Ectodermal cell (in vitro differentiated cells): ENCODE results near the gene RNF144B.
"Not testable (repeated sequence)": the region's sequence is repeated elsewhere in the genome, so short reads cannot be mapped to it uniquely, and the experiment has no call there.

ENCODE experiments used
- H3K27ac ChIP-seq: 2 replicates; pipeline ENCODE4 v1.7.0; 2013; ENCODE audit warnings: mild to moderate bottlenecking, low read depth, low read length; ENCODE audit not compliant: insufficient read depth, poor library complexity, severe bottlenecking
- H3K27me3 ChIP-seq: 2 replicates; pipeline ENCODE4 v1.7.0; 2013; ENCODE audit warnings: mild to moderate bottlenecking, low read length; ENCODE audit not compliant: insufficient read depth, control insufficient read depth, poor library complexity, severe bottlenecking
- H3K36me3 ChIP-seq: one replicate; pipeline ENCODE4 v1.7.0; 2013; ENCODE audit warnings: low read length; ENCODE audit not compliant: control insufficient read depth, insufficient read depth
- H3K4me1 ChIP-seq: one replicate; pipeline ENCODE4 v1.7.0; 2013; ENCODE audit warnings: low read length; ENCODE audit not compliant: control insufficient read depth, insufficient read depth
- H3K4me3 ChIP-seq: 2 replicates; pipeline ENCODE4 v1.7.0; 2013; ENCODE audit warnings: low read depth, low read length, control low read depth; ENCODE audit not compliant: insufficient read depth
- H3K9me3 ChIP-seq: 2 replicates; pipeline ENCODE4 v1.7.0; 2013; ENCODE audit warnings: mild to moderate bottlenecking, low read length, moderate library complexity; ENCODE audit not compliant: control insufficient read depth
- WGBS, 2 experiments: methylation state at CpG; one replicate each; pipeline ENCODE4 v1.1.7; 2013; ENCODE audit warnings: missing lambda C conversion rate in 2 of 2; 5-methylcytosine and 5-hydroxymethylcytosine counted together

RNF144B gene

DNA sequence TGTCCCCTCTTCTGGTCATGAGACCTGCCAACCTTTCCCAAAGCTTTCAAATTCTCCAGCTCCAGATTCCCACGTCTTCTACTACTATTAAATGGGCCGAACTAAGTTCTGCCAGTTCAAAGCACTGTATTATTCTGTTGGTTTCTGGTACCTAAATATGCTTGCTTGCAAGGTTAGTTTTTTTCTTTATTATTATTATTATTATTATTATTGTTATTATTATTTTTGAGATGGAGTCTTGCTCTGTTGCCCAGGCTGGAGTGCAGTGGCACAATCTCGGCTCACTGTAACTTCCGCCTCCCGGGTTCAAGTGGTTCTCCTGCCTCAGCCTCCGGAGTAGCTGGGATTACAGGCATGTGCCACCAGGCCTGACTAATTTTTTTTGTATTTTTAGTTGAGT is 17.8 kb downstream of the RNF144B start:
- 93 to 94% methylated on average over 6 of the region's 6 CpGs for whole genome bisulfite sequencing, 2 experiments

GRCh38 chr6:18405477-18406293 is 18.5 kb downstream of the RNF144B start:
- Histone ChIP-seq H3K36me3 (no peaks in the 10 kb centered on the region), H3K4me1 (no peaks in the 10 kb centered on the region), H3K27ac (no peak overlapping the region), H3K27me3 (no peaks in the 10 kb centered on the region), H3K4me3 (no peak overlapping the region), H3K9me3 (no peaks in the 10 kb centered on the region)
- 83 to 89% methylated on average over 4 of the region's 4 CpGs for WGBS, 2 experiments

More for the DNA sequence above, 17.8 kb downstream of the RNF144B start:
- not testable (repeated sequence) for H3K9me3 ChIP-seq, H3K4me3 ChIP-seq, H3K27me3 ChIP-seq, H3K4me1 ChIP-seq, H3K36me3 ChIP-seq, H3K27ac ChIP-seq

DNA sequence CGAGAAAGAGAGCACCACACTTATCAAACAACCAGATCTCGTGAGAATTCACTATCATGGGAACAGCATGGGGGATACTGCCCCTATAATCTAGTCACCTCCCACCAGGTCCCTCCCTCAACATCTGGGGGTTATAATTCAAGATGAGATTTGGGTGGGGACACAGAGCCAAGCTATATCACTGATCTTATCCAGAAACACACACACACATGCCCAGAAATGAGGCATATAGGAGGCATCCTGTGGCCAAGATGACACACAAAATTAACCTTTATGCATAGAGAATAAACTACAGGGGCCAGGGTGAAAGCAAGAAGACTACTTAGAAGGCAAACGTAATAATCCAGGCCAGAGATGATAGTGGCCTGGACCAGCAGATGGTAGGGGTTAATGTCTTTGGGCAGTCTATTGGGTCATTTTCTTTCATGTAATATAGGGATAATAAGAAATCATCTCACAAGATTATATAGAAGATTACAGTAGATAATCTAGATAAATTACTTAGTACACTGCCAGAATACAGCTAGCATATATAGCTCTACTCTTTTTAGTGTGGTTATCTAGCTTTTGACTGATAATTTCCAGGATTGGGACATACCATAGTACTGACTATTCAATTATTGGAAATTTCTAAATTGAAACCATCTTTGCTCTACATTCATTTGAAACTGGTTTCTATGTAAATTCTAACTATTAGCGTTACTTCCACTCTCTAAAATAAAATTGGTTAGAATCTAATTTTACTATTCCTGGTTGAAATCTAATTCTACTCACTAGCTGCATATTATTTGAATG is 20.0 kb downstream of the RNF144B start:
- 79 to 94% methylated on average over 3 of the region's 4 CpGs for WGBS, 2 experiments
- H3K27ac ChIP-seq, result no peak overlapping the region
- H3K4me1 ChIP-seq, result no peaks in the 10 kb centered on the region
- no peaks in the 10 kb centered on the region for H3K36me3 ChIP-seq
- no peaks in the 10 kb centered on the region for H3K27me3 ChIP-seq
- no peak overlapping the region for H3K4me3 ChIP-seq
- H3K9me3 ChIP-seq, result no peaks in the 10 kb centered on the region

- not testable (repeated sequence) for H3K9me3 ChIP-seq, H3K4me1 ChIP-seq, H3K36me3 ChIP-seq, H3K27ac ChIP-seq, H3K27me3 ChIP-seq, H3K4me3 ChIP-seq
- 91 to 94% methylated on average over 11 of the region's 11 CpGs for WGBS, 2 experiments
Observed at GRCh38 chr6:18409602-18410001, 22.5 kb downstream of the RNF144B start.

DNA sequence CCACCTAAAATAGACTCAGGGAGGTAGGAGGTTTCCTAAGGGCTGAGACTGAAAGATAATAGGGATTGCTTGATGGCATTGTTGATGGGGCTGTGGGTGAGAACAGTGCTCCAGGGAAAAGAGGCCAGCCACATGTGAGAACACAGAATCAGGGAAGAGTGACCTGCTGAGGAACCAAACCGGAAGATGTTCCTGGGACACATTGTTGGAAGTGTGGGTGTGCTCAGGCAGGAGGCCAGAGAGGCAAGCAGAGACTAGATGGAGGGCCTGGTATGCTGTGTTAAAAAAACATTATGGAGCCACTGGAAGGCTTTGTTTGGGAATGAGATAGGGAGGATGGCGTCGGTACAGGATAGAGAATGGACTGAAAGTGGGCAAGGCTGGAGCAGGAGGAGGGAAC is 23.3 kb downstream of the RNF144B start:
- Histone ChIP-seq H3K4me3 (no peak overlapping the region), H3K4me1 (no peaks in the 10 kb centered on the region), H3K27me3 (no peaks in the 10 kb centered on the region), H3K9me3 (no peaks in the 10 kb centered on the region), H3K27ac (no peak overlapping the region), H3K36me3 (no peaks in the 10 kb centered on the region)
- WGBS, 2 experiments, result 89 to 91% methylated on average over 3 of the region's 3 CpGs

DNA sequence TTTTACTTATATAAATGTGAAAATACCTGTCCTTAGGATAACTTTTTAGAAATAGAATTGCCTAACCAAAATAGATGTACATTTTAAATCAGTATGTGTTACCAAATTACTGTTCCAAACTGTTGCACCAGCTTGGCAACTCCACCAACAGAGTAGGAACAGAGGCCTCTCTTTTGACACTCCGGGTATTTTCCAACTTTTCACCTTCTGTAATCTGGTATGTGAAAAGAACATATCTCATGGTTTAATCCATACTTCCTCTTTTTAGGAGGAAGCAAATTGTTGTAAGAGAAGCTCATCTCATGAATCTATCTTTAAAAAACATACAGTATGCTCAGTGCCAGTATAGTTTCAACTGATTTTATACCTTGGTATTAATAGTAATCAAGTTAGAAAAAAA is 24.9 kb downstream of the RNF144B start:
- H3K27me3 ChIP-seq, result no peaks in the 10 kb centered on the region
- H3K9me3 ChIP-seq, result no peaks in the 10 kb centered on the region
- no peak overlapping the region for H3K27ac ChIP-seq
- 93% methylated on average over 1 of the region's 1 CpG; no CpG with 5 or more reads in 1 of the 2 experiments for WGBS, 2 experiments
- H3K4me1 ChIP-seq, result no peaks in the 10 kb centered on the region
- H3K36me3 ChIP-seq, result no peaks in the 10 kb centered on the region
- H3K4me3 ChIP-seq, result no peak overlapping the region

DNA sequence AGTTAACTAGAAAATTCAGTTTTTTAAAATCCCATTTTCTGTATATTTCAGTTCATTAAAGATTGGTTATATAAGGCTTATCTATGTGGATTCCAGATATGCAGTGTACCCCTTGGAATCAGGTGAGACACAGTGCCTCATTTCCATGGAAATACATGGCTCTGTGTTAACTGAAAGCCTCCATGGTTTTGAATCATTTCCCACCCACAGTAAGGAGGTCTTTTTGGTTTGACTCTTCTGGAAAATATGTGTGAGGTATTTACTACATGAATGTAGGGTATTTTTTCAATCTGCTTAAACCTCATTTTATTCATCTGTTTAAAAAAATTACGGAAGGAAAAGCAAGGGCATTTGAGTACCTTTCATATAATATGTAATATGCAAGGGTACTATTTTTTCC is 25.5 kb downstream of the RNF144B start:
- no peak overlapping the region for H3K4me3 ChIP-seq
- H3K9me3 ChIP-seq, result no peaks in the 10 kb centered on the region
- no peaks in the 10 kb centered on the region for H3K4me1 ChIP-seq
- H3K27ac ChIP-seq, result no peak overlapping the region
- no peaks in the 10 kb centered on the region for H3K27me3 ChIP-seq
- WGBS, 2 experiments, result no CpG with 5 or more reads among the region's 1 CpG
- no peaks in the 10 kb centered on the region for H3K36me3 ChIP-seq

- Histone ChIP-seq H3K36me3 (no peaks in the 10 kb centered on the region), H3K27ac (no peak overlapping the region), H3K4me3 (no peak overlapping the region), H3K4me1 (no peaks in the 10 kb centered on the region), H3K9me3 (no peaks in the 10 kb centered on the region), H3K27me3 (no peaks in the 10 kb centered on the region)
- 93 to 95% methylated on average over 4 of the region's 4 CpGs for WGBS, 2 experiments
Observed at GRCh38 chr6:18413381-18413780, 26.2 kb downstream of the RNF144B start.

GRCh38 chr6:18414116-18414515 is 27.0 kb downstream of the RNF144B start:
- 100% methylated on average over 1 of the region's 1 CpG; no CpG with 5 or more reads in 1 of the 2 experiments for WGBS, 2 experiments
- Histone ChIP-seq H3K27ac (no peak overlapping the region), H3K27me3 (no peaks in the 10 kb centered on the region), H3K4me1 (no peaks in the 10 kb centered on the region), H3K9me3 (no peaks in the 10 kb centered on the region), H3K36me3 (no peaks in the 10 kb centered on the region), H3K4me3 (no peak overlapping the region)

DNA sequence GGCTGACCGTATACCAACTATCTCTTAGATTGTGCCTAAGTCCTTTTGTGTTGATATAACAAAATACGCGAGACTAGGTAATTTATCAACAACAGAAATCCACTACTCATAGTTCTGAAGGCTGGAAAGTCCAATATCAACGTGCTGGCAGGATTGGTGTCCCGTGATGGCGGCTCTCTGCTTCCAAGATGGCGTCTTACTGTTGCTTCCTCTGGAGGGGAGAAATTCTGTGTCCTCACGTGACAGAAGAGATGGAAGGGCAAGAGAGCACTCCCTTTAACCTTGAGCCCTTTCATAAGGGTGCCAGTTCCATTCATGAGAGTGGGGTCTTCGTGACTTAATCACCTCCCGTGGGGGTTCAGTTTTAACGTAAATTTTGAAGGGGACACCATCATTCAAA is 28.1 kb downstream of the RNF144B start:
- H3K9me3 ChIP-seq, result no peaks in the 10 kb centered on the region
- 95 to 96% methylated on average over 11 of the region's 11 CpGs for WGBS, 2 experiments
- H3K27me3 ChIP-seq, result no peaks in the 10 kb centered on the region
- H3K27ac ChIP-seq, result no peak overlapping the region
- no peaks in the 10 kb centered on the region for H3K4me1 ChIP-seq
- H3K36me3 ChIP-seq, result no peaks in the 10 kb centered on the region
- no peak overlapping the region for H3K4me3 ChIP-seq
